GM10248 (cell line): ENCODE results near the gene SH3YL1.

Source experiments
- CTCF ChIA-PET: fragments of 300-600 bp; sonication (Branson Sonifier 250); formaldehyde crosslinking; extraction: SDS; loops from one replicate; lab custom pipeline; 2021; ENCODE audit warnings: antibody characterized with exemption; lab: Yijun Ruan, JAX
- POLR2A ChIA-PET: fragments of 350-650 bp; sonication (Branson Sonifier 250); formaldehyde crosslinking; extraction: SDS; loops from one replicate; lab custom pipeline; 2020; ENCODE audit warnings: antibody characterized with exemption; lab: Yijun Ruan, JAX
- DNase-seq: peaks from one replicate; pipeline ENCODE4 v3.0.0; 2012; ENCODE audit errors: extremely low spot score
- TF ChIP-seq, protein P1 (sequence below): IDR thresholded peaks from 2 replicates; pipeline ENCODE4 v1.5.1; 2012; ENCODE audit warnings: mild to moderate bottlenecking, low read depth; ENCODE audit errors: extremely low read depth, missing control alignments, control extremely low read depth

The SH3YL1 gene, protein sequence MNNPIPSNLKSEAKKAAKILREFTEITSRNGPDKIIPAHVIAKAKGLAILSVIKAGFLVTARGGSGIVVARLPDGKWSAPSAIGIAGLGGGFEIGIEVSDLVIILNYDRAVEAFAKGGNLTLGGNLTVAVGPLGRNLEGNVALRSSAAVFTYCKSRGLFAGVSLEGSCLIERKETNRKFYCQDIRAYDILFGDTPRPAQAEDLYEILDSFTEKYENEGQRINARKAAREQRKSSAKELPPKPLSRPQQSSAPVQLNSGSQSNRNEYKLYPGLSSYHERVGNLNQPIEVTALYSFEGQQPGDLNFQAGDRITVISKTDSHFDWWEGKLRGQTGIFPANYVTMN

DNA sequence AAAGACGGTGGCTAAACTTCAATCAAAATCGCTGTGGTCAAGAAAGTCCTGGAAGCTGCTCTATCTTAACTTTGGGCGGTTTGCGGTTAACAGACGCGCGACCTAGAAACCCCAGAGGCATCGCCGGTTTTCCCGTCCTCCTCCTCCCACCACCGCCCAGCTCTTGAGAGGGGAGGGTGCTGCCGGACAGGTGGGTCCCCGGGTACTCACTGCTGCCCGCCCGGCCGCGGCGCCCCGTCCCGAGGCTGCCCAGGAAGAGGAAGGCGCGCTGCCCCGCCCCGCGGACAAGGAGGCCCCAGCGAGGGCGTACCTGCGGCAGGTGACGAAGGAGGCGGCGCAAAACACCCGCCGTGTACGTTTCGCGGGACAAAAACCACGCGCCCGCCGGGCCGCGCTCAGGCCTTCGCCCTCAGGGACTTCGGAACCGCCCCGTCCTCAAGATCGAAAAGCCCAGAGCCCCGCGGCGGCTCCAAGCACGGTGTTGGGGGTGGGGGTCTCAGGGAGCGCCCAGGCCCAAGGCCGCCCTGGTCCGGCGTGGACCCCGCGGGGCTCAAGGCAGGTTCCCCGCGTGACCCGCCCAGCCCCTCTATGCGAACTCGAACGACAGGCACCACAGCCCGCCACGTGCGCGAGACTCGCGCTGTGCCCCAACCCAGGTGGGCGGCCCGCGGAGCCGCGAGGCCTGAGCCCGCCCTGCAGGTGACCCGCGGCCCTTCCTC lies at the start of gene SH3YL1:
Gene SH3YL1, minus strand, starts transcription at position 259 of the 719 bp plus-strand sequence. Its CDS starts 48 bp downstream, at position 211.
- CTCF ChIA-PET: interaction anchor here (1.5 kb wide), 2 partner anchors 14 to 17 kb away, joined by 3 to 5 read pairs; no protein-coding TSS in a partner anchor
- POLR2A ChIA-PET: no interaction called here

GRCh38 chr2:310994-311393 lies 47.2 kb upstream of the SH3YL1 start:
- POLR2A ChIA-PET: no interaction called here
- TF ChIP-seq, protein P1, sequence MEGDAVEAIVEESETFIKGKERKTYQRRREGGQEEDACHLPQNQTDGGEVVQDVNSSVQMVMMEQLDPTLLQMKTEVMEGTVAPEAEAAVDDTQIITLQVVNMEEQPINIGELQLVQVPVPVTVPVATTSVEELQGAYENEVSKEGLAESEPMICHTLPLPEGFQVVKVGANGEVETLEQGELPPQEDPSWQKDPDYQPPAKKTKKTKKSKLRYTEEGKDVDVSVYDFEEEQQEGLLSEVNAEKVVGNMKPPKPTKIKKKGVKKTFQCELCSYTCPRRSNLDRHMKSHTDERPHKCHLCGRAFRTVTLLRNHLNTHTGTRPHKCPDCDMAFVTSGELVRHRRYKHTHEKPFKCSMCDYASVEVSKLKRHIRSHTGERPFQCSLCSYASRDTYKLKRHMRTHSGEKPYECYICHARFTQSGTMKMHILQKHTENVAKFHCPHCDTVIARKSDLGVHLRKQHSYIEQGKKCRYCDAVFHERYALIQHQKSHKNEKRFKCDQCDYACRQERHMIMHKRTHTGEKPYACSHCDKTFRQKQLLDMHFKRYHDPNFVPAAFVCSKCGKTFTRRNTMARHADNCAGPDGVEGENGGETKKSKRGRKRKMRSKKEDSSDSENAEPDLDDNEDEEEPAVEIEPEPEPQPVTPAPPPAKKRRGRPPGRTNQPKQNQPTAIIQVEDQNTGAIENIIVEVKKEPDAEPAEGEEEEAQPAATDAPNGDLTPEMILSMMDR: no peak
- no peak for DNase-seq
- CTCF ChIA-PET: interaction anchor here (1.0 kb wide), 1 partner anchor 9 kb away, joined by 3 read pairs; no protein-coding TSS in a partner anchor

More for the DNA sequence above, at the start of gene SH3YL1:
- peak; percentile 54 for DNase-seq
- TF ChIP-seq, protein P1: no peak

DNA sequence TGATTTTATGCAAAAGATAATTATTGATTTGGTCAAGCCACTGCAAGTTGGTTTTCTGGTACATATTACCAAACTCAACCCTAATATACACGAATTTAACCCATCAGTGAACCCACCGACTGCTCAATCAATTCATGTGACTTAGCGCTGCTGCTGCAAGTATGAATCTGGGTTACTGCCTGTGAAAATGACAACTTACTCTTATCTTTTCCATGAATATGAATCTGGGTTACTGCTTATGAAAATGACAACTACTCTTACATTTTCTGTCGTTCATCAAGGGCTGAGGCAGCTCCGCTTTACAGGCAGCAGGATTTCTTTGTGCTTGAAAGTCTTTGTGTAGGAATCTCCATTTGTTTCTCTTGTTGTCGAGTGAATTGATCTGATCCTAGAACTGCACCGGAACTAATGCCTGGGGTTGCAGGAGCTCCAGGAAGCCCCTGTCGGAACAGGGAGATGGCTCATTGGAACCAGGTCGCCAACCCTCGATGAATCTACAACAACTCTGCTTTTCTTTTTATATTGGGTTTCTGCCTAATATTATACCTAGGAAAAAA lies 46.2 kb upstream of the SH3YL1 start:
- TF ChIP-seq, protein P1: no peak
- POLR2A ChIA-PET: no interaction called here
- no peak for DNase-seq
- CTCF ChIA-PET: no interaction called here

- TF ChIP-seq, protein P1: no peak
- POLR2A ChIA-PET: no interaction called here
- DNase-seq: no peak
- CTCF ChIA-PET: no interaction called here
These were observed 45.5 kb upstream of the SH3YL1 start for GRCh38 chr2:309148-309953.

DNA sequence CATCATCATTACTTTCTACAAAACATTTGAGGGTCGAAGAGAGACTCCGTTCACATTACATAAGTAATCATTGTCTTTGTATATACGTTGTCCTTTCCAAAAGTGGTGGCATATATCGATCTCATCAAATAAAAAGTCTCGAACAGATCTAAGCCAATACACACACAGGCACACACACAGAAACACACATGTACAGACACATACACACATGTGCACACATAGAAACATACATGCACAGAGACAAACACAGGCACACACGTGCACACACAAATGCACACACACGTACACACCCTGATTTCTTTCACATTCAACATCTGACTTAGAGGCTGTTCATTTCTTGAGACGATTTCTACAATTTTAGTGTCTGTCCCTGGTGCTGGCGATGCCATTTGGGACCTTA lies 41.5 kb upstream of the SH3YL1 start:
- TF ChIP-seq, protein P1: no peak
- no peak for DNase-seq
- ChIA-PET POLR2A (no interaction called here), CTCF (no interaction called here)

DNA sequence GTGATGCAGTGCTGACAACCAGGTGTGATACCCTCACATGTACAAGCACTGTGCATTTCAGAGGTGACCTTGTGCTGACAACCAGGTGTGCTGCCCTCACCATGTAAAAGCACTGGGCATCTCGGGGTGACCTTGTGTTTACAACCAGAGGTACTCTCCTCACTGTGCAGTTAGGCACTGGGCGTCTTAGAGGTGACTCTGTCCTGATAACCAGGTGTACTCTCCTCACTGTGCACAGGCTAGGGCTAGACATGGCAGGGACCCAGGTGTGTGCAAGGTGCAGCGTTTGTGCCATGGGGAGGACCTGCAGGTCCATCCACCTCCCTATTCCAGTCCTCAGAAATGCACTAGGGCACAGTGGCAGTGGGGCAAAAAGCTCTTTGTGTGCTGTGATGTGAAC lies 32.5 kb upstream of the SH3YL1 start:
- POLR2A ChIA-PET: no interaction called here
- DNase-seq: no peak
- CTCF ChIA-PET: no interaction called here

More for the DNA sequence above, 32.5 kb upstream of the SH3YL1 start:
- TF ChIP-seq, protein P1: no peak
